ENCODE data around the gene CAMK2B.
"Not testable (repeated sequence)": the region's sequence is repeated elsewhere in the genome, so short reads cannot be mapped to it uniquely, and the experiment has no call there.

Gene CAMK2B

DNA sequence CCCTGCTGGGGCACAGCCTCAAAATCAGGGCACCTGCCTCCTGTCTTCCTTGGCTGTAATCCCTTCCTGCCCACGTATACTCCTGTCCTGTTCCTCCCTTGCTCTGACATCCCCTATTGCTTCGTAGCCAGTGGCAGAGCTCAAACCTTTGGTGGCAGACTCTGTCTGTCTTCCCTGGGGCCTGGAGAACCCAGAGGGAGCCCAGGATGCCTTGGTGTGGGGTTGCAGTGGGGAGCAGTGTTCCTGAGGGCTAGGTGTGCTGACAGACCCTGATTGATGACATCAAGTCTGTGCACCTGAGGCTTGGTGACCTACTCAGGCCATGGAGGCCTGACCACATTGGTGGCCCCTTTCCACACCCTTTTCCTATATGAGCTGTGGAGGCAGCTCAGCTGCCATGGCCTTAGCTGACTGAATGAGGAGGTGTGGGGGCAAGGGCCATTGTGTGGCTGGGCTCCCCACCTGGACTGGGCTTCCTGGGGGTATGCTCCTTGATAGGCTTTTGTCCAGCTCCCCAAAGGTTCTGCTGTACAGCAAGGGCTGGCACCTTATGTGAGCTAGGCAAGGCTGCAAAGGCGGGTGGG, 130.7 kb downstream of the CAMK2B start:
- no peak for DNase-seq (ENCODE audit: low read depth in 2 of 2, low spot score in 1 of 2)

DNA sequence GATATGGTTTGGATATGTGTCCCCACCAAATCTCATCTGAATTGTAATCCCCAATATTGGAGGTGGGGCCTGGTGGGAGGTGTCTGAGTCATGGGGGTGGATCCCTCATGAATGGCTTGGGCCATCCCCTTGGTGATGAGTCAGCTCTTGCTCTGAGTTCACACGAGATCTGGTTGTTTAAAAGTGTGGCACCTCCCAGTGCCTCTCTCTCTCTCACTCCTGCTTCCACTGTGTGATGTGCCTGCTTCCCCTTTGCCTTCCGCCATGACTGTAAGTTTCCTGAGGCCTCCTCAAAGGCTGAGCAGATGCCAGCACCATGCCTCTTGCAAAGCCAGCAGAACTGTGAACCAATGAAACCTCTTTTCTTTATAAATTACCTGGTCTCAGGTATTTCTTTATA, 131.3 kb downstream of the CAMK2B start:
- DNase-seq (ENCODE audit: low read depth in 2 of 2, low spot score in 1 of 2) = peak; percentile 13 to 17

DNA sequence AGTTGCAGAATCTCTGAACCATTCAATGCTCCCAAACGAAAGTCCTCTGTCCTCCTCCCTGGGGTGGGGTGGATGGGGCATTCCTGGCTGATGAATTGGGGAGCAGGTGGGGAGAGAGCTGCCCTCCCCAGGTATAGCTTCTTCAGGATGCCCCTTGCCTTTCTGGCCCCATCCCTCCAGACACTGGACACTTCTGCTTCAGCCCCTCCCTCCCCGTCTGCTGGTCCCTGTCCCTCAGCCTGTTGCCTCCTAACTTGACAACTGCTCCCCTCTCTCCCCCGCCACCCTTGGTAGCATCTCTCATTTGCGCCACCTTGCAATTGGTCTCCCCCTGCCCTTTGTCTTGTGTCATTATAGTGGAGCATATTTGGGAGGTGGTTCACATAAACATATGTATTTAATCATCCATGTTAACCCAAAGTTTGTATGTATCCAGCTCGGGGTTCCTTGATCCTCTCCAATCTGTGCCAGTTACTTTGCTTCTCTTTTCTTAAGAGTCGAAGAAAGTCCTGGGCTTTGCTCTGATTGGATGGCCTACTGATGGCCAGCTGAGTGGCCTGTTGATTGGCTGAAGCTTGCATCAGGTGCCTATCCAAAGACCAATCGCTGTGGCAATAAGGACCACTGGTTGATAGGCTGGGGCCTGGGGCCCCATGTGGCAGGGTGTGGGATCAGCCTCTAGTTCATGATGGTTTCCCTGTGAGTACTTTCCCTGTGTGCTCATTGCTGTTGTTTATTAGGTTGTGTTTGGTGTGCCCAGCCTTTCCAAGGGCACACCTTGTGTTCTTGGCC, 132.2 kb downstream of the CAMK2B start:
- no peak for DNase-seq (ENCODE audit: low read depth in 2 of 2, low spot score in 1 of 2)

DNA sequence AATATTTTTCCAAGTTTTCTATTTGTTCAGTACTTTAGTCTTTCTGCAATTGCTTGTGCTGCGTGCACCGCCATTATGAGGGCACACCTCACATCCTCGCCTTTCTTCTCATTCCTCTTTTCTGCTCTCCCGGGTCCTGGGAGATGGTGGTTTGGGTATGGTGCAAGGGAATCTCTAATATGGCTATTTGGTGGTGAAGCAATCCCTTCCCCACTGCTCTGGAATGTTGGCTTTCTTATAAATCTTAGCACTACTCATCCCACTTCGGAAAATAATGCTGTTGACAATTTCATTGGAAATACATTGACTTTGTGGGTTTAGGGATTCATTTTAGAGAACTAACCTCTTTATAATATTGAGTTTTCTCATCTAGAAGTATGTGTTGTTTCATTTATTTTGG, 134.2 kb downstream of the CAMK2B start:
- no peak for DNase-seq (ENCODE audit: low read depth in 2 of 2, low spot score in 1 of 2)

DNA sequence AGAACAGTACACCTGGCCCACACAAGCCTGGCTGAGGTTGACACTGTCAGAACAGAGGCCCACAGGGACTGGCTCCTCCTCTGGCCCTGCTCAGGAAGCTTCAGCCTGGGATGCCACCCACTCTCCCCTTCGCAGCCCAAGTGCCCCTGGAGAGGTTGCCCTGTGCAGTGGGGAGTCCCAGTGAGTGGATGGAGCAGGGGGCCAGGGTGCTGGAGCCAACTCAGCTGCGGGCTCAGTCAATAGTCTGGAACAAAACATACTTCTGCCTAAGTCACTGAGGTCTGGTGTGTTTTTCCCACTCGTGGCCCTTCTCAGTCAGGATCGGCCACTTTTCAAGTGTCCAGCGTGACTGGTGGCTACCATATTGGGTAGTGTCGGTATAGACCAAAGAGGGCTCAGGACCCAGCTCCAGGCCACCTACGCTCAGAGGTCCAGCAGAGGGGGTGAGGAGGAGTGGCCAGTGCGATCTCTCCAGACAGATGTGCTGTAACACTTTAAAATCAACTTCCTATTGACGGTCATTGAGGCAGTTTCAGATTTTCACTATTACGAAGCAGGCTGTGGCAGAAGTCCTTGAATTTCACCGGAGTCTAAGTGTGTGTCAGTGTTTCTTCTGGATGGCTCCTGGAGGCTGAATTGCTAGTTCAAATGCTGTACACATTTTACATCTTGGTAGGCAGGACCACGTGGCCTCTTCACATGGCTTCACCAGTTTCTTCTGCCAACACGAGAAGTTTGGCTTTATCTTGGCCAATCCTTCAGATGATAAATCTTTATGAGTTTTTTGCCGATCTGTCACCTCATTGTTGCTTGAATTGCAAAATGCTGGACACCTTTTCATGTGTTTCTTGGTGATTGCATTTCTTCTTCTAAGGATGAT, 135.2 kb downstream of the CAMK2B start:
- no peak for DNase-seq (ENCODE audit: low read depth in 2 of 2, low spot score in 1 of 2)

DNA sequence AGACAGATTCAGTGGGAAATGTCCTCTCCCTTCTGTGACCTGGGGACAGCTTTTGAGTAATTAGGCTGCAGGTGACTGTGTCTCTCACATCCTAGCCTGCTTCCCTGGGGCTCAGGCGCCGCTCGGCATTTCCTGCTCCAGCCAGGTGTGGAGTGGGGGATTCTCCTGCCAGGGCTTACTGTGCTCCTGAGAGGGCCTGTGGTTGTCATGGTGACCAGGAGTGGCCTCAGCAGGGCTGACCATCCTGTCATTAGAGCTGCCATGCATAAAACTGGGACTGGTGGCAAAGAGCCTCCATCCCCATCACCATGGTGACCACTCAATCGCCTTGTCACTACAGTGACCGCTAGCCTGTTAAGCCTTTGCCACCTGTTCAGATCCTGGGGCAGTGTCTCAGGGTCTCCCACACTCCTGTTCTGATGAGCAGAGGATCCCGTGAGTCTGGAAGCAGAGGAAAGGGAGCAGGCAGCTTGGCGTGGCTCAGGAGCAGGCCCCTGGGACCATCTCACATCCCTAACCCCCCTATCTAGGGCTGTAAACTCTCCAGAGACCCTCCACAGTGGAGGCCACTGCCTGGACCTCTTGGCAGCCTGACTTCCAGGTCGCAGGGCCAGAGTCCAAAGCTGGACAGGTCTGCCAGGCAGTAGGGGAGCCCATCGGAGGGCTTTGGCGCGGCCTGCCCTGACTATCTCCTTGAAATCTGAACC, 136.0 kb downstream of the CAMK2B start, which contains the start of gene GCK:
Gene GCK, minus strand, starts transcription at position 154 of the 707 bp plus-strand sequence. CDS start 486 bp downstream, outside the sequence.
- no peak for DNase-seq (ENCODE audit: low read depth in 2 of 2, low spot score in 1 of 2)

DNA sequence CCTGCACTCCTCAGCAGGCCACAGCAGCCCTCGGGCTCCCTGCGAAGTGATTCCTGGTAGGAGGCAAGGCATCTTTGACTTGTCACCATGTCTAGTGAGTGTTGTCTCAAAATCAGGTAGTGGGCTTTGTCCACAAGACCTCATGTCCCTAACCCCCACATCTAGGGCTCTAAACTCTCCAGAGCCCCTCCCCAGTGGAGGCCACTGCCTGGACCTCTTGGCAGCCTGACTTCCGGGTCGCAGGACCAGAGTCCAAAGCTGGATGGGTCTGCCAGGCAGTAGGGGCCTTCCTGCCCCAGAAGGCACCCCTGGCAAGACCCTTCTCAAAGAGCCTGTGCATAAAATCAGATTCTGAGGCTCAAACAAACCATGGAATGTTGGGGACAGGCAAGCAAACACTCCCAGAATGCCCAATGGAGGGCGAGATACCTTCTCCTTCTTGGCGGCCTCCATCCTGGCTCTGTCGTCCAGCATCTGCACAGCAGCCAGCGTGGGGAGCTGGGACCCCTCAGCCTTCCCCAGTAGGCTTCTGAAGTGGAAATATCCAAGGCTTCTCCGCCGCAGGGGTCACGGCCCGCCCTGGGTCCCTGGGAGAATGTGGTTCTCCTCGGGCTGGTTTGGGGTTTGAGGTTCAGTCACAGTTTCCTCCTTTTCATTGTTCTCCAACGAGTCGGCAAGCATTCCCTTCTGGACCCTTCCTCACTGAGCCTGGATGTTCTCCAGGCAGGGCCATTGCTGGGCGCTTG, 136.7 kb downstream of the CAMK2B start:
- DNase-seq (ENCODE audit: low read depth in 2 of 2, low spot score in 1 of 2) = no peak

DNA sequence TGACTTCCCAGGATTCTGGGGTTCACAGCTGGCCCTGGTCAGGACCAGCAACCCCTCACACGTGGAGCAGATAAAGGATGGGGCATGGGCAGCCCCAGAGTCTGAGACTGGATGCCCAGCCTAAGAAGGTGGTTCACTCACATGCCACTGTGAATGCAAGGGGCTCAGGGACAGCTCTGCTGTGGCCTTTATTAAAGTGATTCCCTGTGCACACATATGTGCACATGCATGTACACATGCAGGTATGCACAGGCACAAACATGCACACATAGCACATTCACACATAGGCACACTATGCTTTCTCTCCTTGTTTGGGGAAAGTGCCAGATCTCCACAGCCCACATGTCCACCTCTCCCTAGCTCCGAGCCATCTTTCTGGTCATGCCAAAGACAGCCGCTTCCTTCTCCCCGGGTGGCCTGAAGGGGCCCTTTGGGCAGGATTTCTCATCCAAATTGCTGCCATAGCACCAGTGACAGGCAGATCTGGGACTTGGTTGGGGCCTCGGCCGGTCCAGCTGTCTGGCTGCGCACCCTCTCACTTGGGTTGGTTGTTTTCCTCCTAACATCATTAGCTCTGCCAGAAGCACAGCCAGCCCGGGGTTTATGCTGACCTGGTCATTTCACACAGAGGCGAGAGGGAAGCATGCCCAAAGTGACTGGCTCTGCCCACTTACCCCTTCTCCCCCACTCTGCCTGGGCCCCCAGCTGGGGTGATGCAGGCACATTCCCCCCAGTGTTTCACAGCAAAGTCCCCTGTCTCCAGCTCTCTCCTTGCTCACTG, 137.6 kb downstream of the CAMK2B start:
- no peak for DNase-seq (ENCODE audit: low read depth in 2 of 2, low spot score in 1 of 2)

DNA sequence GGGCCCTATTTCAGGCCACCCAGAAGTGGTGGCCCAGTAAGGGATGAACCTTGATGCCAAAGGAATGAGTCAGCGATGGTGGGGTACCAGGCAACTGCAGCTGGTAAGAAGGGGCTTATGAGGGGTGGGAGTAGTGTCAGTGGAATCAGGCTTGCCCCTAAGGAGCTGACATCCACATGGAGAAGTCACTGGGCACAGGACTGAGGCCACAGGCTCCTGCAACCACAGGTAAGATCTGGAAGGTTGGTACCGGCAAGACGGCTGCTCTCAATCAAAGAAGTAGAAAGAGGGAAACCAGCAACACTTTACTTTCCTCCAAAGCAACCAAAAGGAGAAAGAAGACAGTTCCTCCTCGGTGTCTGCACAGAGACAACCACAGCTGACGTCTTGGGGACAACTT, 138.7 kb downstream of the CAMK2B start:
- no peak for DNase-seq (ENCODE audit: low read depth in 2 of 2, low spot score in 1 of 2)

DNA sequence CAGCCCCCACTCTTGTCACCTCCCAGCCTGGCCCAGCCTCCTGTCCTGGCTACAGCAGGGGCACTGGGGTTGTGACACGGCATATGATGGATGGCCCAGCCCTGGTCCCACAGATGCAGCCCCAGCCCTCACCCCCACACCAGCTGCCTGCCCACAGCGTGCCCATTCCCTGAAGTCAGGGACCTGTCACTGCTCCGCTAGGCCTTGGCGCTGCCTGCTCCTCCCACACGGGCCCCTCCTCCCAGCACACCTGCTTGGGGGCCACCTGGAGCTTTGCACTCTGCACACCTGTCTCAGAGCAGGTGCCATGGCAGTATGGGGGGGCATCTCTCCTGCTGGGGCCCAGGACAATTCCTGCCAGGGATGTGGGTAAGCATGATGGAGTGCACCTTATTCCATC, 139.7 kb downstream of the CAMK2B start:
- no peak for DNase-seq (ENCODE audit: low read depth in 2 of 2, low spot score in 1 of 2)

DNA sequence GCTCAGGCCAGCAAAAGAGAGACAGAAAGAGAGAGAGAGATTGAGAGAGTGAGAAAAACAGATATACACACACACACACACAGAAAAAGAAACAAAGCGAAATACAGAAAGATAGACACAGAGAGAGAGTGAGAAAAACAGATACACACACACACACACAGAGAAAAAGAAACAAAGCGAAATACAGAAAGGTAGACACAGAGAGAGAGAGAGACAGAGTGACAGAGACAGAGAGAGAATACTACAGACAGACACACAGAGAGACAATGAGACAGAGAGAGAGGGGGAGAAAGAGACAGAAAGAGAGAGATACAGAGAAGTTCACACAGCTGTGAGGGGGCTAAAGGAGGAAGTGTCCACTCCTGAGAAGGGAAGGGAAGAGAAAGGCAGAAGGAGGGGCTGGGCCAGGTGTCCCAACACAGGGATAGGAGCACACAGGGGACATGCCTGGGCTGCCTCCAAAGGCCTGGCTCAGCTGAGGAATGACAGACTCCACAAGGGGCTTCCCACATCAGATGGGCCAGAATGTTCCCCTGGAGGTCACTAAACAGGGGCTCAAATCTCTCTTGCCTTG, 140.4 kb downstream of the CAMK2B start:
- no peak for DNase-seq (ENCODE audit: low read depth in 2 of 2, low spot score in 1 of 2)

DNA sequence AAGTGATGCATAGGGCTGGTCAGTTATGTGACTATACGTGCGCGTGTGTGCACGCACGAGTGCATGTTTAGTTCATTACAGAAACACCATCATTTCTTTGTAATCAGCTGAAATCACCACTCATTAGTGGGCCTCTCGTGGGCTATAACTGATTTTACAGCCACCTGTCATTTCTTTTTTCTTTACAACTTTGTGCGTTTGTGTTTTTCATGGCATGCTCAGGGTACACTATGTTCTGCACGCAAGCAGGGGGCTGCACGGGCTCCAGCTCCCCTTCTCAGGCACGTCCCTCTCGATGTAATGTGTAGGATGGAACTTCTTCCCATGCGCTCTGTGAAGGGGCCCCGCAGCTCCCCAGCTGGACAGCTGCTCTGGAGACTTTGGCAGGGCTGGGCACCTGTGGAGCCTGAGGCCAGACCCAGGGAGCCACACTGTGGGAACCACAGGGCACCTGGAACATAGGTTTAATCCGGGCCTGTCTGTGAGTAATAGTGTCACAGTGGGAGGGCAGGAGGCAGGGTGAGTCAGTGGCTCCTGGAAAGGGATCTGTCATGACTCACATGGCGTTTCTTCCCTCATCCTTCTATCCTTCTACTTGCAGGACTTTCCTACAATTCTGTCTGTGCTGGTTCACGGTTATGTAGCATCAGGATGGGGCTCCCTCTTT, 141.1 kb downstream of the CAMK2B start:
- no peak for DNase-seq (ENCODE audit: low read depth in 2 of 2, low spot score in 1 of 2)

DNA sequence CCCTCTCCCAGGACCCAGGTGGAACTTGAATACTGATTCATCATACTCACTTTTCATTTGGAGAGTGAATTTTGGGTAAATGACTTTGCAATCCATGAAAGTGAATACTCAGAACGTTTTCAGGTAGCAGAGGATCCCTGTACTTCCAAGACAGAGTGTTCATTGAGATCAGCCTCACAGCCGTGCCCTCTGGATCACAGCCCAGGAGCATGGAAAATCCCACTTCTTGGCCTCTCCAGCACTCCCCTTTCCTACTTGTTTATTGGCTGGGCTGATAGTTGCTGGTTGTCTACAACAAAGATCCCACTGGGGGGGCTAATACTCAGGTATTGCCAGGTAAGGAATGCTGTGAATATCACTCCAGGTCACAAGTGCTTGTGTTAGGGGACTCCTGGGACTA, 142.0 kb downstream of the CAMK2B start:
- no peak for DNase-seq (ENCODE audit: low read depth in 2 of 2, low spot score in 1 of 2)

DNA sequence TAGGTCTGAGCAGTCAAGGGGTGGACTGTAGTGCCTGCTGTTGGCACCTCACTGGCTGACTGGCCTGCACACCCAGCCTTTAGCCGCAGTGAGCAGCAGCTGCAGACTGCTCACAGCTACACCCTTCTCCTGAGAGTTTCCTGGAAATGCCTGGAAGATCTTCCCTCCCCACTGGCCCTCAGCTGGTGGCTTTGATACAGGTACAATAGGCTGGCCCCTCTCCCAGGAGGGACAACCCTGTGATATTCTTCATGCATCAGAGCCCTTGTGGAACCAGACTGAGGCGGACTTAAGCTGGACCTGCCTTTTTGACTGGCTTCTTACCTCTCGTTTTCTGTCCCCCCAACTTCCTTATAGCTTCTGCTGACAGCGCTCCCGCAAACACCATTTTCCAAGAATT, 142.6 kb downstream of the CAMK2B start:
- DNase-seq (ENCODE audit: low read depth in 2 of 2, low spot score in 1 of 2) = no peak

DNA sequence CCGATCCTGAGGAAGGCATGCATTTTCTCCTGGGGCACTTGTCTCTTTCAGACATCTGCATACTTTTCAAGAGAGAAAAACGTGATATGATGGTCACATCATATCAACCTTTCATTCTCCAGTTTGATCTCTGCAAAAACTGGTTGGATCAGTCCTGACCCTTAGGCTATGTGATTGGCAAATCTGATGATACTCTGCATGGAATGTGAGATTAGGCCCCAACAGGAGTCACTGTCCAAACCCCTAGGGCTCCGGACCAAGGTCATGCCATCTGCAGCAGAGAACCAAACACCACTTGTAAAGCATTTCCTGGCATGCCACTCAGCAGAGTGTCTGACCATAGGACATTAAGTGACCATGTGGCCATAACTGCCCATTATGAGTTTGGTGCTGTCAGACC, 144.8 kb downstream of the CAMK2B start:
- no peak for DNase-seq (ENCODE audit: low read depth in 2 of 2, low spot score in 1 of 2)

DNA sequence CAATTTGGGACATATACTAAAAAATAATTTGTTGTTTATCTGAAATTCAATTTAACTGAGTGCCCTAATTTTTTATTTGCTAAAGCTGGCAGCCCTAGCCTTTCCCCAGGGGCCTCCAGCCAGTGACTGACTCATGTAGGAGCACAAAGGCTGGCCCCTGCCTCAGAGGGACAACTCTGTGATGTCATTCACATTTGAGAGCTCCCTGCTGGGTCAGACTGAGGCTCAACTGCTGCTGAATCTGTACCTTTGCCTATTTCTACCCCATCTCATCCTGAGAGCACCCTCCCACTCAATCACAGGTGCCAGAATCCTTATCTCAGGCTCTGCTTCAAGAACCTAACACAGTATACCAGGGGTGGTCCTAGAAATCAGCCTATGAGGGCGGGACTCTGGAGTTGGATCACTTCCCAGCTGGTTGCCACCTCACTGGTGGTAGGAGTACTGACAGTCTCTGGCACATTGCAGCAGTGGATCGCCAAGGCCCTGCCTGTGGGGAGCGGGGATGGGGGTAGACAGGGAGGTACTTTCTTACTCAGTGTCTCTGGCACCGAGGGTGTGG, 147.7 kb downstream of the CAMK2B start:
- DNase-seq (ENCODE audit: low read depth in 2 of 2, low spot score in 1 of 2) = no peak

DNA sequence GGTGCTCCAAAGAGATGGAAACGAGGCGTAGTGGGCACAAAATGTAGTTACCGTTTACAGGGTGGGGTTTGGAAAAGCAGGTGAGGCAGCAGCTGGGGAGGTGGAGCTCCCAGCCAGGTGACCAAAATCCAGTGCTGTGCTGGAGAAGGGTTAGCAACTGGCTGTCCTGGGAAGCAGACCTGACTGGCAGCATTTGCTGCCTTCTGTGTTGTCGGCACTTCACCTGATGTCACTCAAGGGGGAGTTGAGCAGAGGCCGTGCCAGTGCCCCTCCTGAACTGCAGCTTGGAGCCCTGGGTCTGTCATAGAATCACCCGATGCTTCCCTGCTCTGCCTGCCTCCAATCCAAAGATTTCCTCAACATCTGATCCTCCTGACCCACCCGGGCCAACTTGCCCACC, 148.9 kb downstream of the CAMK2B start:
- DNase-seq (ENCODE audit: low read depth in 2 of 2, low spot score in 1 of 2) = no peak

DNA sequence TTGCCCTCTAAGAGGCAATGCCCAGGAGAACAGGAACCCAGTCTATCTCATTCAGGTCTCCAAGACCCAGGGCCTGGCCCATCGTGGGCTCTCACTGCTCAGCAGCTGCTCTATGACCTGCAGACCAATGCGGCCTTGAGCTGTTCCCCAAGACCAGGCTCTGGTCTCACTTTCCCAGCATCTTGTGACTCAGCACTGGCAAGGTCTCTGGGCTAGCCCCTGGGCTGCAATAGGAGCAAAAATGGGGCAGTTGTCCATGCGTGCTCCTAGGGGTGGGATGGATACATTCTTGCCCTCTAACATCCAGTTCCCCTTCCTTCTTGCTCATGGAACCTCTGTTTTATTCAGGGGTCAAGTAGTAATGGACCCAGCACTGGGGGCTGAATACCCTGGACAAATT, 149.7 kb downstream of the CAMK2B start:
- DNase-seq (ENCODE audit: low read depth in 2 of 2, low spot score in 1 of 2) = no peak

DNA sequence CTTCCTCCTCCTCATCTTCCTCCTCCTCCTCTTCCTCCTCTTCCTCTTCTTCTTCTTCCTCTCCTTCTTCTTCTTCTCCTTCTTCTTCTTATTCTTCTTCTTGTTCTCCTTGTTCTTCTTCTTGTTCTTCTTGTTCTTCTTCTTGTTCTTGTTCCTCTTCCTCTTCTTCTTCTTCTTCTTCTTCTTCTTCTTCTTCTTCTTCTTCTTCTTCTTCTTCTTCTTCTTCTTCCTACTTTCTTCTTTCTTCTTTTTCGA, 150.8 kb downstream of the CAMK2B start:
- not testable (repeated sequence) for DNase-seq (ENCODE audit: low read depth in 2 of 2, low spot score in 1 of 2)

Data from stimulated activated CD8-positive, alpha-beta memory T cell treated with anti-CD3 and anti-CD28 coated beads, Interleukin-4, amount 100 ng/mL, for 4 hours (primary cell).